ENCODE data around the gene TSPAN31.

- no peak for TF ChIP-seq EZH2 (IDR thresholded peaks at IDR 0.05; ENCODE audit: insufficient read depth, poor library complexity, severe bottlenecking)
- TF ChIP-seq EZH2phosphoT487 (IDR thresholded peaks at IDR 0.05; ENCODE audit: insufficient read depth, low read depth), result no peak
Observed at GRCh38 chr12:57771236-57771872, 26.5 kb downstream of the TSPAN31 start.

Data from GM23248 (cell line).